Kidney epithelial cell (primary cell): ENCODE results near the gene KIAA1586. TPM values are rescaled to one million over a fixed set of nuclear protein-coding genes. Genes with fewer than 3 reads are reported as not detected.

ENCODE experiments used
- DNase-seq: peaks from one replicate; pipeline ENCODE4 v3.0.0-alpha.2; 2010; ENCODE audit warnings: low read depth
- H3K27me3 ChIP-seq: 2 replicates; pipeline ENCODE4 v1.6.0; 2011; ENCODE audit warnings: low read length; ENCODE audit not compliant: control insufficient read depth, insufficient read depth
- H3K36me3 ChIP-seq: 2 replicates; pipeline ENCODE4 v1.5.1; 2011; ENCODE audit warnings: low read length; ENCODE audit not compliant: control insufficient read depth, insufficient read depth
- H3K4me3 ChIP-seq: 2 replicates; pipeline ENCODE4 v1.5.1; 2011; ENCODE audit warnings: low read depth, mild to moderate bottlenecking, control low read depth, low read length
- total RNA-seq: library from RNA; depleted of rRNA; stranded (reverse); fragments of >200 nt; gene quantifications from 2 replicates; pipeline ENCODE4 v1.2.3, GENCODE V29; 2015
- TF ChIP-seq, protein P1 (sequence below): IDR thresholded peaks from 2 replicates; pipeline ENCODE4 v1.5.1; 2011; ENCODE audit warnings: mild to moderate bottlenecking, moderate library complexity, low read length, control low read depth, inconsistent platforms; ENCODE audit not compliant: insufficient read depth, poor library complexity, severe bottlenecking

KIAA1586 gene
- total RNA-seq, 1 donor from 2014 or later, result 5.7 TPM

DNA sequence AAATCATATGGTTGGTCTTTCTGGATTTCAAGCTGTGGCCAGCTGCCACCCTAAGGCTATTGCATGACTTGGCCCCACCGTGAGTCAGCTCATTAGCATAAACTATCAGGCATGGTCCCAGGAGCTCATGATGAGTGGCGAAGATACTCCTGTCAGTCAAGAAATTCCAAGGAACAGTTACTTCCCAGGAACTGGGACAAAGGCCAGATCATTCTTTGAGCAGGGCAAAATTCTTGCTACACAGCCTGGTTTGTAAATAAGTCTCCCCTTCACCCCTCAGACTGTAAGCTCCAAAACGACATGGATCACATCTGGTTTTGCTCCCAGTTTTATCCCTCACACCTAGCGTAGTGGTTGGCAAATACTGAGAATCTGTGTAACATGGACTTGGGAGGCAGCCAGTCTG, 33.0 kb upstream of the KIAA1586 start:
- Histone ChIP-seq H3K27me3 (no peaks in the 10 kb centered on the region), H3K4me3 (no peak overlapping the region), H3K36me3 (no peaks in the 10 kb centered on the region)
- TF ChIP-seq, protein P1, sequence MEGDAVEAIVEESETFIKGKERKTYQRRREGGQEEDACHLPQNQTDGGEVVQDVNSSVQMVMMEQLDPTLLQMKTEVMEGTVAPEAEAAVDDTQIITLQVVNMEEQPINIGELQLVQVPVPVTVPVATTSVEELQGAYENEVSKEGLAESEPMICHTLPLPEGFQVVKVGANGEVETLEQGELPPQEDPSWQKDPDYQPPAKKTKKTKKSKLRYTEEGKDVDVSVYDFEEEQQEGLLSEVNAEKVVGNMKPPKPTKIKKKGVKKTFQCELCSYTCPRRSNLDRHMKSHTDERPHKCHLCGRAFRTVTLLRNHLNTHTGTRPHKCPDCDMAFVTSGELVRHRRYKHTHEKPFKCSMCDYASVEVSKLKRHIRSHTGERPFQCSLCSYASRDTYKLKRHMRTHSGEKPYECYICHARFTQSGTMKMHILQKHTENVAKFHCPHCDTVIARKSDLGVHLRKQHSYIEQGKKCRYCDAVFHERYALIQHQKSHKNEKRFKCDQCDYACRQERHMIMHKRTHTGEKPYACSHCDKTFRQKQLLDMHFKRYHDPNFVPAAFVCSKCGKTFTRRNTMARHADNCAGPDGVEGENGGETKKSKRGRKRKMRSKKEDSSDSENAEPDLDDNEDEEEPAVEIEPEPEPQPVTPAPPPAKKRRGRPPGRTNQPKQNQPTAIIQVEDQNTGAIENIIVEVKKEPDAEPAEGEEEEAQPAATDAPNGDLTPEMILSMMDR, result no peak
- peak; percentile 41 for DNase-seq

DNA sequence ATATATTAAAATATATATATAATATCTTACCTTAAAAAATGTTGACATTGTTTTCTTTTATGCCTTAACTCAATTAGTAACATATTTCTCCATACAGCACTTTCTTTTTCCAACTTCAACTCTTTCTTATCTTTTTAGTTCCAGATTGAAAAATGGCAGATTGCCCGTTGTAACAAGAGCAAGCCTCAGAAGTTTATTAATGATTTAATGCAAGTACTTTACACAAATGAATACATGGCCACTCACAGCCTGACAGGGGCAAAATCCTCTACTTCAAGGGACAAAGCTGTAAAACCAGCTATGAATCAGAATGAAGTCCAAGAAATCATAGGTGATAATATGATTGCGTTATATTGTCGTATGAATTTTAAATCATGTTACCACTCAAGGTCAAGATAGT, 29.4 kb upstream of the KIAA1586 start:
- no peak overlapping the region for H3K4me3 ChIP-seq
- no peak for DNase-seq
- TF ChIP-seq, protein P1, result no peak
- H3K27me3 ChIP-seq, result no peaks in the 10 kb centered on the region
- no peaks in the 10 kb centered on the region for H3K36me3 ChIP-seq

DNA sequence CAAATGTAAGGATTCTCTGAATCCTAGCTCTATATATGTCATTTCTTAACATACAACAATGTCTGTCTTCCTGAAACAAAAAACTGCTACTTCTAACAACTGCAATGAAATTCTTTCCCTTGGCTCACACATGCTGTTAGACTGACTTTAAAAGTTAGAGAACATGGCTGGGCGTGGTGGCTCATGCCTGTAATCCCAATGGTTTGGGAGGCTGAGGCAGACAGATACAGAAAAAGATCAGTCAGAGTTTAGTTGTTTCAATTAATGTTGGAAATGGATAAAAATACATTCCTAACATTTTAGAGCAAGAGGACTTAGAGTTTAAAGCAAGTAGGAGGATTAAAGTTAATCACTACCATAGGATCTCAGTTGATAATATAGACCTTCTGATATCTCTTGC, 28.7 kb upstream of the KIAA1586 start:
- Histone ChIP-seq H3K27me3 (no peaks in the 10 kb centered on the region), H3K36me3 (no peaks in the 10 kb centered on the region), H3K4me3 (no peak overlapping the region)
- DNase-seq, result no peak
- TF ChIP-seq, protein P1, result no peak

DNA sequence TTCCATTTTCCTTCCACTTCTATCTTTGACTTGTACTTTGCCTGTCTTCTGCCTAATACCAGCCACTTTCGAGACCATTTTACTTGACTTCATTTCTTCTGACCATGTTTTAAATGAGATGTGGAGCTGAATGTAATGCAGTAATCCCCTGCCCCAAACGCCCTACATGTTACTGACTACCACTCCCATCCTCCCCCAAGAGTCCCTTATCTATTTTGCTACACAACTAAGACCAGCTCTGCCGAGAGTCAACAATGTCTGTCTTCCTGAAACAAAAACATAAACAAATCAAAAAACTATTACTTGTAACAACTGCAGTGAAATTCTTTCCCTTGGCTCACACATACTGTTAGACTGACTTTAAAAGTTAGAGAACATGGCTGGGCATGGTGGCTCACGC, 27.1 kb upstream of the KIAA1586 start:
- DNase-seq, result no peak
- no peak overlapping the region for H3K4me3 ChIP-seq
- H3K27me3 ChIP-seq, result no peaks in the 10 kb centered on the region
- TF ChIP-seq, protein P1, result no peak
- no peaks in the 10 kb centered on the region for H3K36me3 ChIP-seq

DNA sequence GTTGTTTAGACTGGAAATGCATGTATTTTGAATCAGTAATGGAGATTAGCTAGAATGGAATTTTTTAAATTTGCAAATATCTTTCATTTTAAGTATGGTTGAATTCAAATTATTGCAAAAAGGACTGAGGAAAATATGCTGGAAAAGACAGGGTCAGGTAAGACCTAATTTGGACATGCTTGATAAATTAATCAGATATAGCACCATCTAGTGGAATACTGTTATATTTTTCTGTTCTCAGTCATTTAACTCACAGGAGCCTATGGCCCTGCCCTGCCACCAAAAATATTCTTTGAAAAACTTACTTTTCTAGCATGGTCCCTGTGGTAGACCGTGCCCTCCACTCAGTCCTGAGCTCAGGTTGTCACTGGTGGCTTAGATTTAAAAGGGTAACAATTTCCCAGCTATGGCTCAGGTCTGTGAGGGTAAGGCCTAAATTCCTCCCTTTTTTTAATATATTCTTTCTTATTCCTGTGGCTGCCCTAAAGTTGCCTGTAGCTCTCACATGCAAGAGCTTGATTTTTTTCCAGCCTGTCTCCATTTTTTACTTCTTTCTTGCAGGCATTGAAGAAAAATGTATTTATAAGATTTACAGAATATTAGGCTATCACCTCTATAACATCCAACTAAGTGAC, 25.3 kb upstream of the KIAA1586 start:
- Histone ChIP-seq H3K36me3 (no peaks in the 10 kb centered on the region), H3K4me3 (no peak overlapping the region), H3K27me3 (no peaks in the 10 kb centered on the region)
- DNase-seq, result peak; percentile 29
- TF ChIP-seq, protein P1, result peak; percentile 41

DNA sequence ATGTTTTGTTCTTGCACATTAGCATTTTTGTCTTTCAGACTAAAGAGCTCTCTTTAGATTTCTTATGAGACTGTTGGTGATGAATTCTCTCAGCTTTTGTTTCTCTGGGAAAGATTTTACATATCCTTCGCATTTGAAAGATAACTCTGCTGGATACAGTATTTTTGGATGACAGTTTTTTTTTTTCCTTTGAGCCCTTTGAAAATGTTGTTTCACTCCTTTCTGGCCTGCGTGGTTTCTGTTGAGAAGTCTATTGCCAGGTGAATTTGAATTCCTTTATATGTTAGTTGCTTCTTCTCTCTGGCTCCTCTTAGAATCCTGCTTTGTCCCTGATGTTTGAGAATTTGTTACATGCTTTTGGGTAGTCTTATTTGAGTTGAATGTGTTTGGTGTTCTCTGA, 22.2 kb upstream of the KIAA1586 start:
- TF ChIP-seq, protein P1, result no peak

More for the DNA sequence above, 22.2 kb upstream of the KIAA1586 start:
- DNase-seq, result no peak
- no peaks in the 10 kb centered on the region for H3K36me3 ChIP-seq
- no peaks in the 10 kb centered on the region for H3K27me3 ChIP-seq
- H3K4me3 ChIP-seq, result no peak overlapping the region
